Measurements from ENCODE around the gene SERPING1.

- TF ChIP-seq EZH2phosphoT487 (IDR thresholded peaks at IDR 0.05; ENCODE audit: insufficient read depth, low read depth) (no peak), EZH2 (IDR thresholded peaks at IDR 0.05; ENCODE audit: insufficient read depth, poor library complexity, severe bottlenecking) (no peak)
These were observed 21.0 kb downstream of the SERPING1 start for GRCh38 chr11:57618438-57618837.

Data from GM23248 (cell line).